RCC 7860 (cell line): Measurements from ENCODE around the gene AGFG2.

Experiments used
- DNase-seq: peaks from one replicate; pipeline ENCODE4 v3.0.0-alpha.2; 2015; ENCODE audit warnings: low spot score
- FAIRE-seq: peaks from 2 replicates; lab custom pipeline; 2012; peaks lifted over from hg19 to GRCh38; lab: Jason Lieb, UNC

AGFG2 gene

GRCh38 chr7:100568896-100569844 is 30.2 kb downstream of the AGFG2 start:
- no peak for FAIRE-seq
- DNase-seq, result no peak

- DNase-seq (no peak), FAIRE-seq (no peak)
Measured at GRCh38 chr7:100570954-100571828, 32.2 kb downstream of the AGFG2 start.

- DNase-seq (no peak), FAIRE-seq (no peak)
Measured at GRCh38 chr7:100571829-100572116, 32.8 kb downstream of the AGFG2 start.

GRCh38 chr7:100572281-100572948 is 33.4 kb downstream of the AGFG2 start:
- no peak for DNase-seq
- no peak for FAIRE-seq

- FAIRE-seq (no peak), DNase-seq (no peak)
Measured at GRCh38 chr7:100572949-100573675, 34.1 kb downstream of the AGFG2 start.

GRCh38 chr7:100573691-100574361 is 34.8 kb downstream of the AGFG2 start, which contains the start of gene SAP25:
Gene SAP25 (minus strand): TSS chr7:100573900. CDS start chr7:100573742, 158 bp downstream.
- FAIRE-seq (no peak), DNase-seq (no peak)

GRCh38 chr7:100574362-100575205 is 35.6 kb downstream of the AGFG2 start:
- no peak for FAIRE-seq
- DNase-seq, result no peak

- no peak for FAIRE-seq
Measured at GRCh38 chr7:100575206-100575631, 36.2 kb downstream of the AGFG2 start.

GRCh38 chr7:100575746-100576383 is 36.9 kb downstream of the AGFG2 start:
- DNase-seq (no peak), FAIRE-seq (no peak)

More at GRCh38 chr7:100575206-100575631, 36.2 kb downstream of the AGFG2 start:
- no peak for DNase-seq

- DNase-seq (no peak), FAIRE-seq (no peak)
Measured at GRCh38 chr7:100576384-100576993, 37.5 kb downstream of the AGFG2 start.

- DNase-seq (no peak), FAIRE-seq (no peak)
Measured at GRCh38 chr7:100577103-100577502, 38.1 kb downstream of the AGFG2 start.

- FAIRE-seq (no peak), DNase-seq (no peak)
Measured at GRCh38 chr7:100577507-100577906, 38.5 kb downstream of the AGFG2 start.

GRCh38 chr7:100578246-100579183 is 39.5 kb downstream of the AGFG2 start:
- FAIRE-seq, result no peak

GRCh38 chr7:100580466-100581283 is 41.7 kb downstream of the AGFG2 start:
- no peak for FAIRE-seq
- DNase-seq, result no peak

More at GRCh38 chr7:100578246-100579183, 39.5 kb downstream of the AGFG2 start:
- DNase-seq, result no peak

- no peak for DNase-seq
- FAIRE-seq, result no peak
Measured at GRCh38 chr7:100582041-100582579, 43.1 kb downstream of the AGFG2 start.

GRCh38 chr7:100582650-100583049 is 43.6 kb downstream of the AGFG2 start:
- FAIRE-seq (no peak), DNase-seq (no peak)
